Sigmoid colon (tissue), 6 donors: ENCODE data around the gene LASP1NB.

Experiments used
- DNase-seq: peaks from one replicate; pipeline ENCODE4 v3.0.0-alpha.2; 2019
- H3K27ac ChIP-seq, 4 donors: fragments of 200-600 bp; sonication (generic); one replicate each; pipeline ENCODE4 v1.5.1; 2016 to 2019; ENCODE audit warnings: mild to moderate bottlenecking in 1 of 4
- H3K27me3 ChIP-seq, 3 donors: fragments of 200-600 bp; sonication (generic); one replicate each; pipeline ENCODE4 v1.5.1; 2019; ENCODE audit warnings: mild to moderate bottlenecking in 1 of 3
- H3K36me3 ChIP-seq, 4 donors: fragments of 200-600 bp; sonication (generic); one replicate each; pipeline ENCODE4 v1.5.1; 2016 to 2019
- H3K4me1 ChIP-seq, 4 donors: fragments of 200-600 bp; sonication (generic); one replicate each; pipeline ENCODE4 v1.5.1; 2017 to 2019
- H3K4me3 ChIP-seq, 4 donors: fragments of 200-600 bp; sonication (generic); one replicate each; pipeline ENCODE4 v1.5.1; 2017 to 2019; ENCODE audit warnings: mild to moderate bottlenecking in 2 of 4, moderate library complexity in 1 of 4
- H3K9me3 ChIP-seq, 4 donors: fragments of 200-600 bp in 3 of 4; sonication (generic) in 3 of 4; one replicate each; pipeline versions ENCODE4 v1.5.1 to v1.6.1; 2013 to 2019
- CTCF ChIP-seq, 4 experiments: fragments of 450-650 bp in 3 of 4; fragments of 200-600 bp in 1 of 4; IDR thresholded peaks; one replicate each; pipeline ENCODE4 v1.5.1; 2016 to 2019; ENCODE audit warnings: antibody characterized with exemption in 4 of 4, mild to moderate bottlenecking in 3 of 4, moderate library complexity in 2 of 4
- EP300 ChIP-seq, 4 donors: sonication (generic); formaldehyde crosslinking; IDR thresholded peaks; one replicate each; pipeline ENCODE4 v1.6.1; 2017; ENCODE audit warnings: antibody characterized with exemption in 4 of 4
- POLR2A ChIP-seq, 2 donors: fragments of 450-650 bp; IDR thresholded peaks; one replicate each; pipeline ENCODE4 v1.6.1; 2016; ENCODE audit warnings: antibody characterized with exemption in 2 of 2, mild to moderate bottlenecking in 2 of 2, moderate library complexity in 2 of 2
- POLR2AphosphoS5 ChIP-seq, 4 donors: sonication (generic); formaldehyde crosslinking; IDR thresholded peaks; one replicate each; pipeline ENCODE4 v1.6.1; 2017; ENCODE audit warnings: antibody characterized with exemption in 4 of 4
- WGBS, 2 donors: extraction: QIAGEN DNeasy Blood & Tissue Kit; methylation state at CpG; one replicate each; pipeline ENCODE4 v1.1.7; 2013; 5-methylcytosine and 5-hydroxymethylcytosine counted together
- intact Hi-C: fragments of 100-400 bp; cut with DNase I; formaldehyde crosslinking; loops from one replicate; pipeline ENCODE4 v1.15.1; 2023
- donor health status: healthy with polysubstance abuse.
- donor health status: healthy.

LASP1NB gene

GRCh38 chr17:38925263-38925995, at the start of gene LASP1NB:
Gene LASP1NB (plus strand): TSS chr17:38925614.
- 68 to 85% methylated on average over 14 of the region's 14 CpGs for WGBS, 2 donors
- H3K4me1 ChIP-seq: peaks cover 0 to 47% (median 37%) of the 10 kb centered on the region in 4 donors
- peak within 1 kb of the TSS in 1 of 4 donors; percentile 24 for H3K4me3 ChIP-seq
- DNase-seq: no peak
- peak within 1 kb of the TSS in 2 of 4 donors; percentile 47 to 64 for H3K27ac ChIP-seq
- H3K9me3 ChIP-seq: no peaks in the 10 kb centered on the region
- no peaks in the 10 kb centered on the region for H3K36me3 ChIP-seq
- TF ChIP-seq CTCF (IDR thresholded peaks at IDR 0.05) (no peak), POLR2A (IDR thresholded peaks at IDR 0.05) (no peak), POLR2AphosphoS5 (IDR thresholded peaks at IDR 0.05) (no peak), EP300 (IDR thresholded peaks at IDR 0.05) (no peak)
- H3K27me3 ChIP-seq: no peaks in the 10 kb centered on the region
- intact Hi-C loops: no loop called here

- intact Hi-C loops: no loop called here
- no peak for TF ChIP-seq EP300 (IDR thresholded peaks at IDR 0.05)
- TF ChIP-seq POLR2AphosphoS5 (IDR thresholded peaks at IDR 0.05): no peak
- no peak for TF ChIP-seq POLR2A (IDR thresholded peaks at IDR 0.05)
- no peak for TF ChIP-seq CTCF (IDR thresholded peaks at IDR 0.05)
- WGBS, 2 donors: 45 to 68% methylated on average over 7 of the region's 7 CpGs
- Histone ChIP-seq H3K4me3 (no peak overlapping the region), H3K4me1 (peaks cover 0 to 90% (median 84%) of the 10 kb centered on the region in 4 donors), H3K27ac (peak overlapping the region; percentile 20 to 96 (median 43)), H3K27me3 (no peaks in the 10 kb centered on the region), H3K36me3 (peaks cover 0 to 14% (median 4%) of the 10 kb centered on the region in 4 donors), H3K9me3 (no peaks in the 10 kb centered on the region)
- DNase-seq: no peak
These were observed 48.1 kb upstream of the LASP1NB start for GRCh38 chr17:38877130-38877851.

GRCh38 chr17:38879878-38880665, 45.3 kb upstream of the LASP1NB start:
- H3K36me3 ChIP-seq: peaks cover 0 to 14% (median 5%) of the 10 kb centered on the region in 4 donors
- H3K4me3 ChIP-seq: no peak overlapping the region
- intact Hi-C loops: no loop called here
- no peaks in the 10 kb centered on the region for H3K27me3 ChIP-seq
- no peaks in the 10 kb centered on the region for H3K9me3 ChIP-seq
- WGBS, 2 donors: 36 to 41% methylated on average over 6 of the region's 6 CpGs
- peak; percentile 79 for DNase-seq
- H3K4me1 ChIP-seq: peaks cover 0 to 87% (median 75%) of the 10 kb centered on the region in 4 donors
- TF ChIP-seq POLR2A (IDR thresholded peaks at IDR 0.05) (no peak), POLR2AphosphoS5 (IDR thresholded peaks at IDR 0.05) (peak in 1 of 4 donors; percentile 12)
- H3K27ac ChIP-seq: peak overlapping the region; percentile 59 to 74 (median 70)

GRCh38 chr17:38881600-38882191, 43.7 kb upstream of the LASP1NB start:
- peak; percentile 92 for DNase-seq
- WGBS, 2 donors: 36 to 47% methylated on average over 8 of the region's 8 CpGs

More at GRCh38 chr17:38881600-38882191, 43.7 kb upstream of the LASP1NB start:
- Histone ChIP-seq H3K4me1 (peaks cover 0 to 89% (median 79%) of the 10 kb centered on the region in 4 donors), H3K27ac (peak overlapping the region; percentile 59 to 74 (median 70)), H3K36me3 (peaks cover 0 to 16% (median 8%) of the 10 kb centered on the region in 4 donors), H3K9me3 (no peaks in the 10 kb centered on the region), H3K27me3 (no peaks in the 10 kb centered on the region), H3K4me3 (no peak overlapping the region)
- peak; percentile 61 to 80 (median 70) for TF ChIP-seq POLR2AphosphoS5 (IDR thresholded peaks at IDR 0.05)
- no peak for TF ChIP-seq EP300 (IDR thresholded peaks at IDR 0.05)
- TF ChIP-seq CTCF (IDR thresholded peaks at IDR 0.05): no peak
- TF ChIP-seq POLR2A (IDR thresholded peaks at IDR 0.05): no peak
- intact Hi-C loops: no loop called here
